Measurements from ENCODE around the gene KRR1.

DNA sequence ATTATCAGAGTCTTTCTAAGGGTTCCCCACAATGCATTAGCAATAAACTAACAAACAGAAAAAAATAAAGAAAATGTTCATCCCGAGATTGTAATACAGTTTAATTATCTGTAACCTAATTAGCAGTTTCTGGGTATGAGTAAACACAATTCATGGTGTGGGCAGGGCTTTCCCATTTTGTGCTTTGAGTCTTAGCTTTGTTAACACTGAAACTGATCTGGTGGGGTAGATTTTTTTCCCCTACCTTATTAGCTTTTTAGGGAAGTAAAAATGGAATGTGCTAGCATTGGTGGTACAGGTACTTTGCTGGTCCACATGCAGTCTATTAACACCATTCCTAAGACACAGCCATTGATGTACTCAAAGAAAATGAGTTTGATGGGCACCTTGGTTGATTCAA lies 18.4 kb upstream of the KRR1 start:
- TF ChIP-seq, protein P1, sequence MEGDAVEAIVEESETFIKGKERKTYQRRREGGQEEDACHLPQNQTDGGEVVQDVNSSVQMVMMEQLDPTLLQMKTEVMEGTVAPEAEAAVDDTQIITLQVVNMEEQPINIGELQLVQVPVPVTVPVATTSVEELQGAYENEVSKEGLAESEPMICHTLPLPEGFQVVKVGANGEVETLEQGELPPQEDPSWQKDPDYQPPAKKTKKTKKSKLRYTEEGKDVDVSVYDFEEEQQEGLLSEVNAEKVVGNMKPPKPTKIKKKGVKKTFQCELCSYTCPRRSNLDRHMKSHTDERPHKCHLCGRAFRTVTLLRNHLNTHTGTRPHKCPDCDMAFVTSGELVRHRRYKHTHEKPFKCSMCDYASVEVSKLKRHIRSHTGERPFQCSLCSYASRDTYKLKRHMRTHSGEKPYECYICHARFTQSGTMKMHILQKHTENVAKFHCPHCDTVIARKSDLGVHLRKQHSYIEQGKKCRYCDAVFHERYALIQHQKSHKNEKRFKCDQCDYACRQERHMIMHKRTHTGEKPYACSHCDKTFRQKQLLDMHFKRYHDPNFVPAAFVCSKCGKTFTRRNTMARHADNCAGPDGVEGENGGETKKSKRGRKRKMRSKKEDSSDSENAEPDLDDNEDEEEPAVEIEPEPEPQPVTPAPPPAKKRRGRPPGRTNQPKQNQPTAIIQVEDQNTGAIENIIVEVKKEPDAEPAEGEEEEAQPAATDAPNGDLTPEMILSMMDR (IDR thresholded peaks at IDR 0.05), result no peak
- no peak for TF ChIP-seq EZH2phosphoT487 (IDR thresholded peaks at IDR 0.05; ENCODE audit: borderline replicate concordance, low read depth)
- no peak for TF ChIP-seq TEAD4 (IDR thresholded peaks at IDR 0.05; ENCODE audit: borderline replicate concordance, insufficient read depth)

All from SK-N-SH (cell line).